ENCODE data around the gene LILRA2.
"Not testable (repeated sequence)": the region's sequence is repeated elsewhere in the genome, so short reads cannot be mapped to it uniquely, and the experiment has no call there.

Gene LILRA2

DNA sequence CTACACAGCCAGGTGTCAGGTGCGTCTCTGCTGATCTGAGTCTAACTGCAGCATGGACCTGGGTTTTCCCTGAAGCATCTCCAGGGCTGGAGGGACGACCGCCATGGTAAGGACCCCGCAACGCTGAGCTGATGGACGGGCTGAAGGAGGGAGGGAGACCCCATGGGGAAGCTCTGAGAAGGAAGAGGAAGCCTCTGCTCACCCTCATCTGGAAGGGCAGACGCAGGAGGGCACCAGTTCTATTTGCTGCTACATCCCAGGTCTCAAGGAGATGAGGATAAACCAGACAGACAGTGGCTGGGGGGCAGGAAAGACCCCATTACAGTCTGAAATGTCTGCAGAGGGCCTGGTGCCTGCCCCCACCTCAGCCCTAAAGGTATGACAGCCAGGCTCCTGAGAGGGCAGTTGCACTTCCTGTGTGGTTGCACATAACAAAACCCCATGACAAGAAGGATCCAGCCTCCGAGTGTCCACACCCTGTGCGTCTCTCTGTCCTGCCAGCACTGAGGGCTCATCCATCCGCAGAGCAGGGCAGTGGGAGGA lies at the start of gene LILRA2:
Gene LILRA2 (plus strand): TSS at position 461 of the 543 bp plus-strand sequence. CDS start 89 bp downstream, outside the sequence.
- DNase-seq (ENCODE audit: low spot score), result no peak

DNA sequence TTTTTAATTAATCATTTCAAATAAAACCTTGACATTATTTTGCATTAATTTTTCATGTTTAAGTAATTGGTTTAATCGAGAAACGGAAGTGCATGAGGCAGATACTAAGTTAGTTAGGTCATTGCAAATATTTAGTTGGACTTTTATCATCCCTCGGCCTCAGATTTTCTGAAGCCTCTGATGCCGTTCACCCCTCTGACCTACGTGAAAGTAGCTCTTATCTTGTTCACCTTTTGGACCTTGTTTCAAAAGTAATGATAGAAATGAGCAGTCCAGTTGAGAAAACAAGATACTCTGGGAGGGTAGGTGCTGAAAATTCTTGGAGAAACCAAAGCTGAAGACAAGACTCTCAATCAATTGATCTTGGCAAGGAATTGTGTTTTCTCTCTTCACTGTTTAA lies 48.0 kb upstream of the LILRA2 start:
- DNase-seq (ENCODE audit: low spot score), result no peak

DNA sequence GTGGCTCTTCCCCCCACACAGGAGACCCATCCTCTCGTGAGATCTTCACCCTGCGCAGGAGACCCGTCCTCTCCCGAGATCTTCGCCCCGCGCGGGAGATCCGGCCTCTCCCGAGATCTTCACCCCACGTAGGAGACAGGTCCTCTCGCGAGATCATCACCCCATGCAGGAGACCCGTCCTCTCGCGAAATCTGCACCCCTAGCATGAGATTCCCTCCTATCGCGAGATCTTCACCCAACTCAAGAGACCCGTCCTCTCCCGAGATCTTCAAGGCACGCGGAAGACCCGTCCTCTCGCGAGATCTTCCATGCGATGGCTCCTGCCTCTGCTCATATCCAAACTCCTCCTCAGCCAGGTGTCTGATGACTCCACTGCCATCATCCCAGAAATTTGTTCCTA lies 46.6 kb upstream of the LILRA2 start:
- no peak for DNase-seq (ENCODE audit: low spot score)

DNA sequence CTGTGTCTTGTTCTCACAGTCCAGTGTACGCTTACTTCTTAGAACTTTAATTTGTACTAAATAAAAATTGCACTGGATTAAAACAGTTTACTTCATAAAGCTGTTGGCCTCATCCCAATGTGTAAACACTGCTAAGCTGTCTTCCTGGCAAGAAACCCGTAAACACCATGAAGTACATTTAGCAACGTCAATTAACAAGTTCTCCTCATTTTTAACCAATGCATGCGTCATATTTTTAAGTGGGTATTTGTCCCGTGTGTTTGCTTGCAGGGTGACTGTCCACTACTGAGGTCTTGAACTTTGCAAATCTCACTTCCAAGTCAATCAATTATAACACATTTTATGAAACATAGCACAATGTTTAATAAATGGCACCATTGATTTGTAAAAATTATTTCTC lies 42.7 kb upstream of the LILRA2 start:
- DNase-seq (ENCODE audit: low spot score), result no peak

DNA sequence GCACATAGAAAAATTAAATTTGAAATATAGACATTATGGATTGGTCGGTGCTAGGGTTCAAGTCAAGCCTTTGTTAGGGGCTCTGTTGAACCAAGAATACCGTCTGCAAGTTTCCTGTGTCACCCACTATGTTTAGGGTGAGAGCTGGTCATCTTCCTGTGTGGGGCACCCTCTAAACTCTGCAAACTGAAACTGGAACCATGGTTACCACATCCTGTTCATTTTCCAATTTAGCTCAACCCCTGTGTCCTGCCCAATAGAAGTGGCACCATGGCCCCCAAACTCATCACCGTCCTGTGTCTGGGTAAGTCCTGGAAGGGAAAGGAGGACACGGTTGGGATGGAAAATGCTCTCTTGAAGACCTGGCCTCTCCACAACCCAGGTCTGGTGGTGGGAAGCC lies 41.1 kb upstream of the LILRA2 start:
- DNase-seq (ENCODE audit: low spot score), result no peak

DNA sequence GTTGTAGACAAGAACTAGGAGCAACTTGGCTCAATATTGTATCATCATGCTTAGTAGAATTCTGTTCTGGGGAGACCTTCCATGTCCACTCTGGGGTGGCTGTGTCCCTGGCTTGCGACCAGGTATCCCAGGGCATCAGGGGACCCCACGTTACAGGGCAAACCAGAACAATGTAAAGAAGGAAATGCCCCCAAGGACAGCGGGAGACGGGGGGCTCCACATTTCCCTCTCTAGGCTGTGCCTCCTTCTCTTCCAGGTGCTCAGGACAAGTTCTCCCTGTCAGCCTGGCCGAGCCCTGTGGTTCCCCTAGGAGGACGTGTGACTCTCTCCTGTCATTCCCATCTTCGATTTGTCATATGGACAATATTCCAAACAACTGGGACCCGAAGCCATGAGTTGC lies 40.1 kb upstream of the LILRA2 start:
- DNase-seq (ENCODE audit: low spot score), result no peak

DNA sequence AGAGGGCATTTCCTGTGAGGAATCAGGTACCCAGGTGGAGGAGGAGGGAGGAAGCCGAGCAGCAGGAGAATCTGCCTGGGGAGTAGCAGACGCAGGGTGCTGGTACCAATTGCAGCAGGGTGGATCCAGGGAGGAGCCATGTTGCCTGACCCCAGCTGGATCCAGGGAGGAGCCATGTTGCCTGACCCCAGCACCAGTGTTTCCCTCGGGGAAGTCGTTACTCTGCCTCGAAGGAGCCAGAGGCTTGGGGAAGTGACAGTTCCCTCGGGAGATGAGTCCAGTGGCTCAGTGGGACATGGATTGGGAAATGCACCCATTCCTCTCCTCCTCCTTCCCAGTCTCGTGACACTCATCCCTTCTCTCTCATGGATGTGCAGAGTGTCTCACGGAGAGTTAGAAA lies 39.4 kb upstream of the LILRA2 start:
- no peak for DNase-seq (ENCODE audit: low spot score)

DNA sequence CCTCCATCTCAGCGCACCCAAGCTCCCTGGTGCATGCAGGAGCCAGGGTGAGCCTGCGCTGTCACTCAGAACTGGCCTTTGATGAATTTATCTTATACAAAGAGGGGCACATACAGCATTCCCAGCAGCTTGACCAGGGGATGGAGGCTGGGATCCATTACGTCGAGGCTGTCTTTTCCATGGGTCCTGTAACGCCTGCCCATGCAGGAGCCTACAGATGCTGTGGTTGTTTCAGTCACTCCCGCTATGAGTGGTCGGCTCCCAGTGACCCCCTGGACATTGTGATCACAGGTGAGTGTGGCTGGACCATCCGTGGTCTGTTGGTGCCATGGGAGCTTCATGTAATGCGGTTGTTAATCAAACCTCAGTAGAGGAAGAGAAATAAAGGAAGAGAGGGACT lies 38.0 kb upstream of the LILRA2 start:
- DNase-seq (ENCODE audit: low spot score), result no peak

DNA sequence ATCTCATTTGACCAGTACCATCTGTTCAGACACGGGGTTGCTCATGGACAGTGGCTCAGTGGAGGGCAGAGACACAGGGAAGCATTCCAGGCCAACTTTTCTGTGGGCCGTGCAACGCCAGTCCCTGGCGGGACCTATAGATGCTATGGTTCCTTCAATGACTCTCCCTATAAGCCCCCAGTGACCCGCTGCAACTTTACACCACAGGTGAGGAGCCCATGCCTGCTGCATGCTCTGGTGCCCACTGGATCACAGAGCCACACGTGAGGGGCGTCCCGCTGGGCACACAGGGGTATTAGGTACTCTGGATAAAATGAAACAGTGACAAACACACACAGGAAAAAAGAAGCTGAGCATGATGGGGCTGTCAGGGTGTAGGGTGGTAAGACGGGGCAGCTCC lies 36.6 kb upstream of the LILRA2 start:
- no peak for DNase-seq (ENCODE audit: low spot score)

DNA sequence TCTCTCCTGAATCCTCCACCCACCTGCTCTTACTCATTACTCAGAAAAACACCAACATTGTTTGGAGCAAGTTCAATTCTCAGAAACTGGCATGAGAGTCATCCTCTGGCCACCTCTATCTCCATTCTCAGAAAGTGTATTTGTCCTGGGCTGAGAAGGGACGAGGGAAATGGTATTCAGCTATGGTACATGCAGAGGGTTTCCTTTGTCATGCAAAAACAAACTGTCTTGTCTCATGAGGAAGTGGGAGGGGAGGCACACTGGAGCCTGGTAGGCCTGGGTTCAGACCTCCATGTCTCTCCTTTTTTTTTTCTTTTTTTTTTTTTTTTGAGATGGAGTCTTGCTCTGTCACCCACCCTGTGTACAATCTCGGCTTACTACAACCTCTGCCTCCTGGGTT lies 31.9 kb upstream of the LILRA2 start:
- no peak for DNase-seq (ENCODE audit: low spot score)

DNA sequence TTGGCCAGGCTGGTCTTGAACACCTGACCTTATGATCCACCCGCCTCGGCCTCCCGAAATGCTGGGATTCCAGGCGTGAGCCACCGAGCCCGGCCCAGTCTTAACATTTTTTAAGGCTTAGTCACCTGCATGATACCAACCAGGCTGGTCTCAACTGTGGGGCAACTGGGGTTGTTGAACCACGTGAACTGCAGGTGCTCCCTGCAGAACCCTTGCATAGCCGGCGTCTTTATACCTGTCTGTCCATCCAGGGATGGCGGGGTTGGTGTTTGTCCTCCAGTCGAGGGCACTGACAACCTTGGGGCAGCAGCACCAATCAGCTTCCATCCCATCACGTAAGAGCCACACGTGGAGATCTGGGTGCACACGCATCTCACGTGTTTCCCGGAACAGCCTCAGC lies 24.8 kb upstream of the LILRA2 start:
- DNase-seq (ENCODE audit: low spot score), result no peak

DNA sequence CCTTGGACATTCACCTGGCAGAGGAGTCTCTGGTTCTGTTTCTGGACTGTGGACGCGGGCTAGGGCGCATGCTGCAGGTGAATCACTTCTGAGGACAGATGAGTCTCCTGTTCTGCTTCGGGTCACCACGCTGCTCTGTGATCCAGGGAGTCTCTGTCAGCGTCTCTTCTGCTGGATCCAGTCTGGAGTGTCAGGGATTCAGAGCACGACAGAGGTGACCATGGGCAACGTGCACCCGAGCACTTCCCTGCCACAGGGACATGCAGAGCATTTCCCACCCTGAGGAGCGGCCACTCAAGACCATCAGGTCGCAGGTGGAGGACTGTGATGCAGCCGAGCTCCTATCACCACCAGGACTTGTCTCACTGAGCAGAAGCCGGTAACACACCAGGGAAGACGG lies 24.4 kb upstream of the LILRA2 start:
- DNase-seq (ENCODE audit: low spot score), result no peak

DNA sequence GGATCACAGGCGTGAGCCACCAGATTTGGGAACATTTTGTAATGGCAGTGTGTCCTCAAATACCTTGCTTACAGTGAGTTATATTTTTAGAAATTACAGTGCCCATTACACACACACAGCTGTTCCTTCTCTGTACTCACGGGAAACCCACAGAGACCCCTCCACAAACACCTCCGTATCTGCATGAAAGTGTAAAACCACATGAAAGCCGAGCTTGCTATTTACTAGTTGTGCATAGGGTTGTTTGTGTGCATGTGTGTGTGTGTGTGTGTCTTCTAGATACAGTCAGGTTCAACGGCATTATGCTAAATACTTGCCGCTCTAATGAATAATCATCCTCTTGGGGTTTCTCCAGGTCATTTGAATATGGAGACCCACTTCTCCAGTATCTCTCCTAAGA lies 22.3 kb upstream of the LILRA2 start:
- DNase-seq (ENCODE audit: low spot score), result no peak

DNA sequence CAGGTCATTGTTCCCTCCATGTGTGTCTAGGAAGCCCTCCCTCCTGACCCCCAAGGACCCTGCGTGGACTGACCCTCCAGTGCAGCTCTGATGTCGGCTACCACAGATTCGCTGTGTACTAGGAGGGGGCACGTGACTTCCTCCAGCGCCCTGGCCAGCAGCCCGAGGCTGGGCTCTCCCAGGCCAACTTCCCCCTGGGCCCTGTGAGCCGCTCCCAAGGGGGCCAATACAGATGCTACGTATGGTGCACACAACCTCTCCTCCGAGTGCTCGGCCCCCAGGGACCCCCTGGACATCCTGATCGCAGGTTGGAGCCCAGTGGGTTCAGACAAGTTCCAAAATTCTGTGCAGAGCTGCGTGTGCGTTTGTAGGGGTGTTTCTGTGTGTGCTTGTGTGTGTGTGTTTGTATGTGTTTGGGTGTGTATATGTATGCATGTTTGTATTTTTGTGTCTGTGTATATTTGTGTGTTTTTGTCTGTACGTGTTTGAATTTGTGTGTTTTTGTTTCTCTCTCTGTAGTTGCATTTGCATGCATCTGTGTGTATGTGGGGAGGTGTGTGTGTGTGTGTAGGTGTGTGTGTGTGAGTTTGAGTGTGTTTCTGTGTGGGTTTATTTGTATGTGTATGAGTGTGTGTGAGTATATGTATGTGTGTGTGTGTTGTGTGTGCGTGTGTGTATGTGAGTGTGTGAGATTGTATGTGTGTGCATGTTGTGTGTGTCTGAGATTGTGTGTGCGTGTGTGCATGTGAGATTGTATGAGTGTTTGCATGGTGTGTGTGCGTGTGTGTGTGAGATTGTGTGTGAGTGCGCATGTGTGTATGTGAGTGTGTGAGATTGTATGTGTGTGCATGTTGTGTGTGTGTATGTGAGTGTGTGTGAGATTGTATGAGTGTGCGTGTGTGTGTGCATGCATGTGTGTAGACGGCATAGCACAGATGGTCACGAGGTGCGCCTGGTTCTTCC lies 21.4 kb upstream of the LILRA2 start:
- no peak for DNase-seq (ENCODE audit: low spot score)

DNA sequence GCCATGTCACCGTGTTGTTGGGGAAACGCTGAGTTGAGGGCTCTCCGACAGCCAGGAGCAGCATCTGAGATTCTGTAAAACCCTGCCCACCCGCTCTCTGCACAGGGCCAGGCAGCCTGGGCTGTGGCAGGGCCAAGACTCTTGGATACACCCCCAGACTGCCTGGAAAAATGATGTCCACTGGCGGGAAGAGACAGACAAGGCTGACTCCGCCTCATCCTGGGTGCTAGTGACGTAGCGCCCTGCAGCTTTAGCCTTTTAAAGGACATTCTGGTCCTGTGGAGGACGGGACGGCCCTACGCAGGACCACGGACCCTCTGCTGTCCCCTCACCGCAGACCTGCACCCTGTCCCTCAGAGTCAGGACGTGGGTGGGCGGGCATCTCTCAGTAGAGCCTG lies 20.7 kb upstream of the LILRA2 start:
- no peak for DNase-seq (ENCODE audit: low spot score)

DNA sequence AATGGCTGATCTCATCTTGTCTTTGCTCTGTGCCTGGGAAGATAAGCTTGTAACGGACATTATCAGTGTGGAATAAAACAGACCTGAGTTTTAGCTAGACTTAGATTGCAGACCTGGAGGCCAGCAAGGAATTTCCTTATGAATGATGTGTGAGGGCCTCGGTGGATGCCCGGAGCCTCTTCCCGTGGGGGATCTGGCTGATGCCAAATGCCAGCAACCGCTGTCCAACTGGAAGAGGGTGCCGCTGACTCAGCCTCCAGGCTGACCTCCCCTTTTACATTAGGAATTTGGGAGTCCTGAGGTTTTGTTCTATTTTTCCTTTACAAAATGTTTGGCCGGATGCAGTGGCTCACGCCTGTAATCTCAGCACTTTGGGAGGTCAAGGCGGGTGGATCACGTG lies 19.6 kb upstream of the LILRA2 start:
- no peak for DNase-seq (ENCODE audit: low spot score)

DNA sequence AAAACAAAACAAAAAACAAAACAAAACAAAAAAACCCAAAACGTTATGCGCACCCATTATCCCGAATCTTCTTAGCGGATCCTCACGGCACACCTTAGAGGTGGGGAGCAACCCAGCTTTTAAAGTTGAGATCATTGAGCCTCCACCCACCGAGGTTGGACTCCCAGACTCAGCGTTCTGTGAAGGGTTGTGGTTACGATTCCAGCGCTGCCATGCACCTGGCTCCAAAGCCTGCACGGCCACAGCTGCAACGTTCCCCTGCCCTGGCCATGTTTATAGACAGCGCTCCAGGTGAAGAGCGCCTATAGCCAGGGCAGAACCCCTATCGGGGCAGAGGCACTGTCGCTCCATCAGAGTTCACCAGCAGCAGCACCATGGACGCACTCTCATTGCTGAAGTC lies 18.7 kb upstream of the LILRA2 start:
- DNase-seq (ENCODE audit: low spot score), result no peak

DNA sequence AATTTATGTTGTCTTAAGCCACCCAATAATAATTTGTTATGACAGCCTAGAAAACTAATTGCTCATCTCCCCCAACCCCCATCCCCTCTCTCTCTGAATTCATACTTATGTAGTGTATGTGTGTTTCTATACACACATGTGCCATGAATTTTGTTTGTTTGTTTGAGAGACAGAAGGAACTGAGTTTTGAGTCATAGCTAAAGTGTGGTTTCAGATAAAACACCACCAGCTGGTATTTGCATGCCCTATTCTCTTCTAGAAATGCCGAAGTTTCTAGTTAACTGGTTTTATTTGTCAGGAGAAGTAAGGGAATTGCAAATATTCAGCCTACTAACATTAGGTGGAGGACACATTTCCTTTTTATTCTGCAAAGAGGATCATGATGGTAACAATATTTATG lies 17.4 kb upstream of the LILRA2 start:
- DNase-seq (ENCODE audit: low spot score), result no peak

DNA sequence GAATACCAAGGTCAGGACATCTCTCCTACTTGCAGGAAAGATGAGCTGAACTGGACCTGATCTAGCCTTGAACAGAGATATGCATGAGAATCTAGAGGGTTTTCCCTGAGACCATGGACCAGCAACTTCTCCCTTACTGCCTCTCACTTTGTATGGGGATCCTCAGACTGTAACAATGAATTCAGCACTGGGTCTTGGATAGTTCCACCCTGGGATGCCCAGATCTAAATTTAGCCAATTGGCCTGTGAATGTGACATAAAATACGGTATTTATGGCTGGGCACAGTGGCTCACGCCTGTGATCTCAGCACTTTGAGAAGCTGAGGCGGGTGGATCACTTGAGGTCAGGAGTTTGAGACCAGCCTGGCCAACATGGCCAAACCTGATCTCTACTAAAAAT lies 15.3 kb upstream of the LILRA2 start:
- DNase-seq (ENCODE audit: low spot score), result no peak

DNA sequence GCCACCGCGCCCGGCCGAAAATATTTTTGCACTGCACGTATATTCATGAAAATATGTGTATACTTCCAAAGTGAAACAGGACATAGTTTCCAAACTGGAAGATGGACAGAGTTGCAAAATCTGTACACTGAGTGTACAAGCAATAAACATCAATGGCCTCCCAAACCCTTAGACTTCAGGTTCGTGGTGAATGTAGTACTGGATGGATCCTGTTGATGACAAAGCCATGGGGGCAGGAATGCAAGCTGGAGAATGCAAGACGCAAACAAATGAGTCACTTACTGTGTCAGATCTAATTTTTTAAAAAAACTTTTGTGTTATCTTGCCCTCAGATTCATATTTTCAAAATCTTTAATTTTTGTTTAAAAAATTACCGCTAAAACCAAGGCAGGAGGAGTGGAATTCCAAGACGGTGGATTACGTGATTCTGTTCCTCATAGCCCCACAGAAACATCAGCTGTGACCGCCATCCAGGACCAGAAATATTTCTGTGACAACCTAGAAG lies 12.7 kb upstream of the LILRA2 start:
- DNase-seq (ENCODE audit: low spot score), result no peak

DNA sequence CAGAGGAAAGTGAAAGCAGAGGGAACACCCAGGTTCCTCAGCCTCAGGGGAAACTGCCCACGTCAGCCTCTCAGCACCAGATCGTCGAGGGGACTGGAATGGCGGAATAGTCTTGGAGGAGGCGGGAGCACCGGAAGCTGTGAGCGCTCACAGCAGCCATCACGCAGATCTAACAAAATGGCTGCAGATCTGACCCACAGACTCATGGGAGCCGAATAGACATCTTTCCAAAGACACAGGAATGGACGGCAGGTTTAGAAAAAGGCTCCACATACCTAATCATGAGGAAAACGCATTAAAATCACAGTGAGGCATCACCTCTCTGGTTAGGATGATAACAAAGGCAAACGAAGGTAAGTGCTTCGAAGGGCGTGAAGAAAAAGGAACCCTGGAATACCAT lies 11.8 kb upstream of the LILRA2 start:
- DNase-seq (ENCODE audit: low spot score), result no peak

DNA sequence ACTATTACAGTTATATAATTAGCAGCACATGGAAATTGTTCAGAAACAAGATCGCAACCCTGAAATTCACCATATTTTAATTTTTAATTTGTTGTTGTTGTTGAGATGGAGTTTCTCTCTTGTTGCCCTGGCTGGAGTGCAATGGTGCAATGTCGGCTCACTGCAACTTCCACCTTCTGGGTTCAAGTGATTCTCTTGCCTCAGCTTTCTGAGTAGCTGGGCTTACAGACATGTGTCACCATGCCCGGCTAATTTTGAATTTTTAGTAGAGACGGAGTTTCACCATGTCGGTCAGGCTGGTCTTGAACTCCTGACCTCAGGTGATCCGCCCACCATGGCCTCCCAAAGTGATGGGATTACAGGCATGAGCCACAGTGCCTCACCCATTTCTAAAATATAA lies 10.4 kb upstream of the LILRA2 start:
- not testable (repeated sequence) for DNase-seq (ENCODE audit: low spot score)

DNA sequence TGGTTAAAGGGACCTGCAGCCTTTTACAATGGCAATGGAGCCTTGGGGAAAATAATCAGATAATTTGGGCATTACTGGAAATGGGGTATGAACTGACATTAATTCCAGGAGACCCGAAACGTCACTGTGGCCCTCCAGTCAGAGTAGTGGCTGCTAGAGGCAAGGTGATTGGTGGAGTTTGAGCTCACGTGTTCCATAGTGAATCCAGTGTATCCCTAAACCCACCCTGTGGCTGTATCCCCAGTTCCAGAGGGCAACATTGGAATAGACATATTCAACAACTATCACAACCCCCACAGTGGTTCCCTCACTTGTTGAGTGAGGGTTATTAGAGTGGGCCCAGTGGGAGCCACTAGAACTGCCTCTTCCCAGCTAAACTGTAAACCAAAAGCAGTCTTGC lies 3.3 kb upstream of the LILRA2 start:
- no peak for DNase-seq (ENCODE audit: low spot score)

Measured in GM03348 (cell line).